Nephron progenitor cell (in vitro differentiated cells): ENCODE data around the gene CIITA.

ENCODE experiments used
- DNase-seq: peaks from one replicate; pipeline ENCODE4 v3.0.0; 2021
- H3K27ac Mint-ChIP-seq: 2 replicates; pipeline ENCODE4 v1.8.0; 2021; ENCODE audit warnings: mild to moderate bottlenecking, moderate library complexity, mixed read lengths
- H3K27me3 Mint-ChIP-seq: 2 replicates; pipeline ENCODE4 v1.8.0; 2021; ENCODE audit warnings: mild to moderate bottlenecking, low read depth, mixed read lengths; ENCODE audit not compliant: poor library complexity
- H3K36me3 Mint-ChIP-seq: 2 replicates; pipeline ENCODE4 v1.8.0; 2021; ENCODE audit warnings: low read depth, mixed read lengths
- H3K4me1 Mint-ChIP-seq: 2 replicates; pipeline ENCODE4 v1.8.0; 2021; ENCODE audit warnings: mixed read lengths
- H3K4me3 Mint-ChIP-seq: 2 replicates; pipeline ENCODE4 v1.8.0; 2021; ENCODE audit warnings: mild to moderate bottlenecking, moderate library complexity, mixed read lengths
- H3K9me3 Mint-ChIP-seq: 2 replicates; pipeline ENCODE4 v1.8.0; 2021; ENCODE audit warnings: mild to moderate bottlenecking, moderate library complexity, mixed read lengths
- CTCF ChIP-seq: fragments of 200-600 bp; sonication (generic); IDR thresholded peaks from 2 replicates; pipeline ENCODE4 v1.5.0; 2021; ENCODE audit warnings: antibody characterized with exemption

The CIITA gene

GRCh38 chr16:10888320-10888937, 11.4 kb downstream of the CIITA start:
- TF ChIP-seq CTCF, result no peak
- H3K9me3 Mint-ChIP-seq, result no peaks in the 10 kb centered on the region
- no peaks in the 10 kb centered on the region for H3K36me3 Mint-ChIP-seq
- no peak overlapping the region for H3K27ac Mint-ChIP-seq
- no peak for DNase-seq
- H3K4me3 Mint-ChIP-seq, result no peak overlapping the region
- peaks cover 4% of the 10 kb centered on the region for H3K4me1 Mint-ChIP-seq
- H3K27me3 Mint-ChIP-seq, result peaks cover 46% of the 10 kb centered on the region

GRCh38 chr16:10889855-10890254, 12.9 kb downstream of the CIITA start:
- no peak overlapping the region for H3K27ac Mint-ChIP-seq
- no peaks in the 10 kb centered on the region for H3K9me3 Mint-ChIP-seq
- TF ChIP-seq CTCF, result no peak
- H3K4me1 Mint-ChIP-seq, result no peaks in the 10 kb centered on the region
- no peaks in the 10 kb centered on the region for H3K36me3 Mint-ChIP-seq
- peaks cover 41% of the 10 kb centered on the region for H3K27me3 Mint-ChIP-seq
- no peak overlapping the region for H3K4me3 Mint-ChIP-seq
- DNase-seq, result no peak

- Mint-ChIP-seq H3K9me3 (no peaks in the 10 kb centered on the region), H3K36me3 (no peaks in the 10 kb centered on the region), H3K27ac (no peak overlapping the region), H3K4me1 (no peaks in the 10 kb centered on the region), H3K27me3 (peaks cover 35% of the 10 kb centered on the region), H3K4me3 (no peak overlapping the region)
- no peak for TF ChIP-seq CTCF
- no peak for DNase-seq
These were observed 15.8 kb downstream of the CIITA start for GRCh38 chr16:10892782-10893318.

- Mint-ChIP-seq H3K9me3 (no peaks in the 10 kb centered on the region), H3K27ac (no peak overlapping the region), H3K4me3 (no peak overlapping the region), H3K36me3 (no peaks in the 10 kb centered on the region), H3K4me1 (no peaks in the 10 kb centered on the region), H3K27me3 (peaks cover 33% of the 10 kb centered on the region)
- no peak for TF ChIP-seq CTCF
- peak; percentile 95 for DNase-seq
These were observed 18.3 kb downstream of the CIITA start for GRCh38 chr16:10895053-10895946.

GRCh38 chr16:10896165-10896564, 19.2 kb downstream of the CIITA start:
- peaks cover 30% of the 10 kb centered on the region for H3K27me3 Mint-ChIP-seq
- no peak for DNase-seq
- H3K4me3 Mint-ChIP-seq, result no peak overlapping the region
- H3K27ac Mint-ChIP-seq, result no peak overlapping the region
- no peaks in the 10 kb centered on the region for H3K4me1 Mint-ChIP-seq
- no peak for TF ChIP-seq CTCF
- H3K9me3 Mint-ChIP-seq, result no peaks in the 10 kb centered on the region
- H3K36me3 Mint-ChIP-seq, result no peaks in the 10 kb centered on the region
